Sigmoid colon (tissue), 4 donors: Measurements from ENCODE around the gene RASL10A.

Experiments
- EP300 ChIP-seq, 4 donors: sonication (generic); formaldehyde crosslinking; IDR thresholded peaks; one replicate each; pipeline ENCODE4 v1.6.1; 2017; ENCODE audit warnings: antibody characterized with exemption in 4 of 4
- POLR2A ChIP-seq, 2 donors: fragments of 450-650 bp; IDR thresholded peaks; one replicate each; pipeline ENCODE4 v1.6.1; 2016; ENCODE audit warnings: antibody characterized with exemption in 2 of 2, mild to moderate bottlenecking in 2 of 2, moderate library complexity in 2 of 2
- POLR2AphosphoS5 ChIP-seq, 4 donors: sonication (generic); formaldehyde crosslinking; IDR thresholded peaks; one replicate each; pipeline ENCODE4 v1.6.1; 2017; ENCODE audit warnings: antibody characterized with exemption in 4 of 4
- TF ChIP-seq, protein P1 (sequence below), 4 experiments: fragments of 450-650 bp in 3 of 4; fragments of 200-600 bp in 1 of 4; IDR thresholded peaks; one replicate each; pipeline ENCODE4 v1.5.1; 2016 to 2019; ENCODE audit warnings: antibody characterized with exemption in 4 of 4, mild to moderate bottlenecking in 3 of 4, moderate library complexity in 2 of 4

DNA sequence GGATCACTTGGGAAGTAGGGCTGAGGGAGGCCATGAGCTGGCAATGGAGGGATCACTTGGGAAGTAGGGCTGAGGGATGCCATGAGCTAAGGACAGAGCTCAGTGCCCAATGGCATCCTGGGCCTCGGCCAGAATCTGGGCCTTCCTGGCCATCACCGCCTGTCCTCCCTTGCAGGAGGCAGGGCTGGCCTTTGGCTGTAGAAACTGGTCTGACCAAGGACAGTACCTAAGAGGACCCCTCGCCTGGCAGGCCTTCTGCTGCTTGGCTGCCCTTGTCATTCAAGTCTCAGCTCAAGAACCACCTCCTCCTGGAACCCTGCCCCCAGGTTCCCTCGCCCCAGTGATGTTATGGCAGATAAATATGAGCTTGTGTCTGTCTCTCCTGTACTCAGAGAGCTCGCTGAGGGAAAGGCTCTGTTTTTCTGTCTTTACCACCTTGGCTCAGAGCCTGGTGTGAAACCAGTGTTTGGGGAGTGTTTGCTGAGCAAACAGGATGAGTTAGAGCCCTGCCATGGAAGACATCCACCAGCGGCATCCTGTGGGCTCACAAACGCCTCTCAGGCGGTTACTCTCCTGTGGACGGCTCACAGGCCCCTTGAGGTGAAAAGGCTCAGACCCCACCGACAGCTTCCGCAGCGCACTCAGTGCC is 19.3 kb upstream of the RASL10A start:
- TF ChIP-seq, protein P1, sequence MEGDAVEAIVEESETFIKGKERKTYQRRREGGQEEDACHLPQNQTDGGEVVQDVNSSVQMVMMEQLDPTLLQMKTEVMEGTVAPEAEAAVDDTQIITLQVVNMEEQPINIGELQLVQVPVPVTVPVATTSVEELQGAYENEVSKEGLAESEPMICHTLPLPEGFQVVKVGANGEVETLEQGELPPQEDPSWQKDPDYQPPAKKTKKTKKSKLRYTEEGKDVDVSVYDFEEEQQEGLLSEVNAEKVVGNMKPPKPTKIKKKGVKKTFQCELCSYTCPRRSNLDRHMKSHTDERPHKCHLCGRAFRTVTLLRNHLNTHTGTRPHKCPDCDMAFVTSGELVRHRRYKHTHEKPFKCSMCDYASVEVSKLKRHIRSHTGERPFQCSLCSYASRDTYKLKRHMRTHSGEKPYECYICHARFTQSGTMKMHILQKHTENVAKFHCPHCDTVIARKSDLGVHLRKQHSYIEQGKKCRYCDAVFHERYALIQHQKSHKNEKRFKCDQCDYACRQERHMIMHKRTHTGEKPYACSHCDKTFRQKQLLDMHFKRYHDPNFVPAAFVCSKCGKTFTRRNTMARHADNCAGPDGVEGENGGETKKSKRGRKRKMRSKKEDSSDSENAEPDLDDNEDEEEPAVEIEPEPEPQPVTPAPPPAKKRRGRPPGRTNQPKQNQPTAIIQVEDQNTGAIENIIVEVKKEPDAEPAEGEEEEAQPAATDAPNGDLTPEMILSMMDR (IDR thresholded peaks at IDR 0.05) = no peak
- no peak for TF ChIP-seq POLR2A (IDR thresholded peaks at IDR 0.05)
- TF ChIP-seq POLR2AphosphoS5 (IDR thresholded peaks at IDR 0.05) = no peak
- TF ChIP-seq EP300 (IDR thresholded peaks at IDR 0.05) = no peak
